Esophagus squamous epithelium (tissue), 5 donors: ENCODE measurements around the gene KRTAP3-2. TPM values are rescaled to one million over a fixed set of nuclear protein-coding genes. Genes with fewer than 3 reads are reported as not detected.

ENCODE experiments used
- DNase-seq: peaks from one replicate; lab custom pipeline; 2025; lab: John Stamatoyannopoulos, UW
- H3K27ac ChIP-seq, 4 donors: fragments of 200-600 bp; sonication (generic); one replicate each; pipeline ENCODE4 v1.5.1; 2016 to 2019; ENCODE audit warnings: mild to moderate bottlenecking in 1 of 4
- H3K27me3 ChIP-seq, 4 donors: fragments of 200-600 bp; sonication (generic); 1 replicate in 3 of 4; 2 replicates in 1 of 4; pipeline versions ENCODE4 v1.5.1 to v1.6.0; 2017 to 2021; ENCODE audit warnings: antibody characterized with exemption in 1 of 4
- H3K36me3 ChIP-seq, 3 donors: fragments of 200-600 bp; sonication (generic); one replicate each; pipeline ENCODE4 v1.5.1; 2016 to 2019
- H3K4me1 ChIP-seq, 3 donors: fragments of 200-600 bp; sonication (generic); one replicate each; pipeline ENCODE4 v1.5.1; 2017 to 2019
- H3K4me3 ChIP-seq, 4 donors: fragments of 200-600 bp; sonication (generic); 1 replicate in 3 of 4; 2 replicates in 1 of 4; pipeline ENCODE4 v1.5.1; 2016 to 2019; ENCODE audit warnings: mild to moderate bottlenecking in 2 of 4, moderate library complexity in 1 of 4
- H3K9me3 ChIP-seq, 3 donors: fragments of 200-600 bp; sonication (generic); one replicate each; pipeline ENCODE4 v1.5.1; 2016 to 2019
- POLR2A ChIP-seq, 4 donors: fragments of 450-650 bp; IDR thresholded peaks; one replicate each; pipeline ENCODE4 v1.6.1; 2017; ENCODE audit warnings: antibody characterized with exemption in 4 of 4, mild to moderate bottlenecking in 4 of 4, moderate library complexity in 3 of 4
- WGBS, 2 donors: methylation state at CpG; one replicate each; pipeline ENCODE4 v1.1.5; 2018; 5-methylcytosine and 5-hydroxymethylcytosine counted together
- intact Hi-C: fragments of 100-400 bp; cut with DNase I; formaldehyde crosslinking; loops from one replicate; pipeline ENCODE4 v1.15.0; 2022
- total RNA-seq, 4 donors: library from RNA; depleted of rRNA; stranded (reverse); fragments of >200 nt; gene quantifications; one replicate each; pipeline ENCODE4 v1.1.0, GENCODE V29; 2016
- TF ChIP-seq, protein P1 (sequence below), 6 experiments: fragments of 450-650 bp in 4 of 6; fragments of 200-600 bp in 2 of 6; sonication (generic) in 2 of 6; IDR thresholded peaks; one replicate each; pipeline ENCODE4 v1.5.1; 2016 to 2019; ENCODE audit warnings: antibody characterized with exemption in 6 of 6, mild to moderate bottlenecking in 4 of 6, moderate library complexity in 4 of 6
- donor health status: DM: yes; HTN: yes; CAD: no.

Gene KRTAP3-2
- total RNA-seq, 4 donors from 2014 or later, result 0.57 TPM; not detected in 3

DNA sequence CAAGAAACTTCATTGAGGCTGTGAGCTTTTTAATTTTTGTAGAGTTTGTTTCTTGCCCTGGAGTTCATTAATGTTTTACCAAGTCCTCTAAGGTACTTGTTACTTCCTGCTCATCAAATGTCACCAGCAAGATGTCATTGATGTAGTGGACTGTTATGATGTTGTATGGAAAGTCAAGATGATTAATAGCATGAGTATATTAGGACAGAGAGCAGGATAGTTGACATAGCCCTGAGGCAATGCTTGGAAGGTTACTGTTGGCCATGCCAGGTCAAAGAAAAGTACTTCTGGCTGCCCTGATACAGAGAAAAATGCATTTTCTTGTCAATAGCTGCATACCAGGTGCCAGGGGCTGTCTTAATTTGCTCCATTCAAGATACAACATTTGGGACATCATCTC lies 20.6 kb upstream of the KRTAP3-2 start:
- Histone ChIP-seq H3K36me3 (no peaks in the 10 kb centered on the region), H3K9me3 (no peaks in the 10 kb centered on the region), H3K27ac (no peak overlapping the region), H3K27me3 (peaks cover 0 to 15% (median 0%) of the 10 kb centered on the region in 4 donors), H3K4me3 (no peak overlapping the region), H3K4me1 (peaks cover 0 to 22% (median 4%) of the 10 kb centered on the region in 3 donors)
- TF ChIP-seq POLR2A (IDR thresholded peaks at IDR 0.05), result no peak
- TF ChIP-seq, protein P1, sequence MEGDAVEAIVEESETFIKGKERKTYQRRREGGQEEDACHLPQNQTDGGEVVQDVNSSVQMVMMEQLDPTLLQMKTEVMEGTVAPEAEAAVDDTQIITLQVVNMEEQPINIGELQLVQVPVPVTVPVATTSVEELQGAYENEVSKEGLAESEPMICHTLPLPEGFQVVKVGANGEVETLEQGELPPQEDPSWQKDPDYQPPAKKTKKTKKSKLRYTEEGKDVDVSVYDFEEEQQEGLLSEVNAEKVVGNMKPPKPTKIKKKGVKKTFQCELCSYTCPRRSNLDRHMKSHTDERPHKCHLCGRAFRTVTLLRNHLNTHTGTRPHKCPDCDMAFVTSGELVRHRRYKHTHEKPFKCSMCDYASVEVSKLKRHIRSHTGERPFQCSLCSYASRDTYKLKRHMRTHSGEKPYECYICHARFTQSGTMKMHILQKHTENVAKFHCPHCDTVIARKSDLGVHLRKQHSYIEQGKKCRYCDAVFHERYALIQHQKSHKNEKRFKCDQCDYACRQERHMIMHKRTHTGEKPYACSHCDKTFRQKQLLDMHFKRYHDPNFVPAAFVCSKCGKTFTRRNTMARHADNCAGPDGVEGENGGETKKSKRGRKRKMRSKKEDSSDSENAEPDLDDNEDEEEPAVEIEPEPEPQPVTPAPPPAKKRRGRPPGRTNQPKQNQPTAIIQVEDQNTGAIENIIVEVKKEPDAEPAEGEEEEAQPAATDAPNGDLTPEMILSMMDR (IDR thresholded peaks at IDR 0.05), result no peak
- DNase-seq, result no peak
- intact Hi-C loops, result no loop called here

DNA sequence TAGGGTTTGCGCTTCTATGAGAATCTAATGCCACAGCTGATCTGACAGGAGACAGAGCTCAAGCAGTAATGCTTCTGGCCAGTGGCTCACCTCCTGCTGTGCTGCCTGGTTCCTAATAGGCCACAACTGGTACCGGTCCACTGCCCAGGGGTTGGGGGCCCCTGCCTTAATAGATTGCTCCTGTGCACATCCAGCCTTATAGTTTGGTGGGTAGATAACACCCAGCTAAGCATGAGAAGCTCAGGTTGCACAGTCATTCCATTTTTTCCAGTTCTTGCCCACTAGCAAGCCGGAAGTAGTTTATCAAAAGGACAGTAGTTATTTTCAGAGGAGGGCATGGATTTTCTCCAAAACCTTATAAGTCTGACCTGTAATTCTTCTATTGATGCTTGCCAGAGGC lies 19.7 kb upstream of the KRTAP3-2 start:
- WGBS, 2 donors, result 86 to 100% methylated on average over 3 of the region's 3 CpGs
- intact Hi-C loops, result no loop called here
- TF ChIP-seq POLR2A (IDR thresholded peaks at IDR 0.05), result no peak
- peaks cover 0 to 21% (median 0%) of the 10 kb centered on the region in 4 donors for H3K27me3 ChIP-seq
- no peak for DNase-seq
- no peaks in the 10 kb centered on the region for H3K9me3 ChIP-seq
- H3K36me3 ChIP-seq, result no peaks in the 10 kb centered on the region
- no peak overlapping the region for H3K27ac ChIP-seq
- peaks cover 0 to 22% (median 4%) of the 10 kb centered on the region in 3 donors for H3K4me1 ChIP-seq
- H3K4me3 ChIP-seq, result no peak overlapping the region

GRCh38 chr17:41018541-41018940 lies 18.8 kb upstream of the KRTAP3-2 start:
- 63 to 84% methylated on average over 3 of the region's 3 CpGs for WGBS, 2 donors
- no peak for DNase-seq
- TF ChIP-seq, protein P1 (IDR thresholded peaks at IDR 0.05), result no peak
- TF ChIP-seq POLR2A (IDR thresholded peaks at IDR 0.05), result no peak
- Histone ChIP-seq H3K4me1 (peaks cover 0 to 22% (median 4%) of the 10 kb centered on the region in 3 donors), H3K36me3 (no peaks in the 10 kb centered on the region), H3K27me3 (peaks cover 0 to 21% (median 0%) of the 10 kb centered on the region in 4 donors), H3K9me3 (no peaks in the 10 kb centered on the region), H3K4me3 (no peak overlapping the region), H3K27ac (peak overlapping the region in 1 of 4 donors; percentile 25)
- intact Hi-C loops, result no loop called here

- DNase-seq, result no peak
- Histone ChIP-seq H3K27me3 (peaks cover 0 to 21% (median 0%) of the 10 kb centered on the region in 4 donors), H3K9me3 (no peaks in the 10 kb centered on the region), H3K4me3 (no peak overlapping the region), H3K36me3 (no peaks in the 10 kb centered on the region), H3K4me1 (peaks cover 0 to 22% (median 4%) of the 10 kb centered on the region in 3 donors), H3K27ac (no peak overlapping the region)
- 76 to 77% methylated on average over 10 to 13 of the region's 13 CpGs for whole genome bisulfite sequencing, 2 donors
- intact Hi-C loops, result no loop called here
- no peak for TF ChIP-seq POLR2A (IDR thresholded peaks at IDR 0.05)
- TF ChIP-seq, protein P1 (IDR thresholded peaks at IDR 0.05), result no peak
Measured at GRCh38 chr17:41016578-41017215, 17.0 kb upstream of the KRTAP3-2 start.

DNA sequence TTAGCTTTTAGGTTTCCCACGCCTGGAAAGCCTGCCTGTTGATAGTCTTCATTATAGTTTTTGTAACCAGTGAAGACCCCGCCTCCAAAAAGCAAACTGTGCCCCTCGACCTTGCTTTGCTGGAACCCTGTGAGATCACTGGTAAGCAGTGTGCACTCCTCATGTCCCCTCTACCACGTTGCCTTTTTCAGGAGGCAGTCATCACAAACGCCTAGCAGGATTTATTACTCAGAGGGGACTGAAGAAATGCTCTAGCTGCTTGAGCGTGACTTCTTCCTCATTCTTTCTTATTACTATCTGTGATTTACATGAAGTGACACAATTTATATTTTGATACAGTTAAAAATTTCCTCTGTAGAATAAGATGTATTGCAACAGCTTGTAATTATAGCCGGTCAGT lies 15.7 kb upstream of the KRTAP3-2 start:
- H3K27me3 ChIP-seq, result peaks cover 0 to 21% (median 0%) of the 10 kb centered on the region in 4 donors
- H3K9me3 ChIP-seq, result no peaks in the 10 kb centered on the region
- H3K27ac ChIP-seq, result no peak overlapping the region
- intact Hi-C loops, result no loop called here
- WGBS, 2 donors, result 66 to 67% methylated on average over 7 of the region's 7 CpGs
- H3K4me3 ChIP-seq, result no peak overlapping the region
- H3K36me3 ChIP-seq, result no peaks in the 10 kb centered on the region
- DNase-seq, result no peak
- H3K4me1 ChIP-seq, result peaks cover 0 to 22% (median 4%) of the 10 kb centered on the region in 3 donors
- TF ChIP-seq, protein P1 (IDR thresholded peaks at IDR 0.05), result no peak
- TF ChIP-seq POLR2A (IDR thresholded peaks at IDR 0.05), result no peak
